Measurements from ENCODE around the gene SLC4A1AP.
"Not testable (repeated sequence)": the region's sequence is repeated elsewhere in the genome, so short reads cannot be mapped to it uniquely, and the experiment has no call there.

SLC4A1AP gene

DNA sequence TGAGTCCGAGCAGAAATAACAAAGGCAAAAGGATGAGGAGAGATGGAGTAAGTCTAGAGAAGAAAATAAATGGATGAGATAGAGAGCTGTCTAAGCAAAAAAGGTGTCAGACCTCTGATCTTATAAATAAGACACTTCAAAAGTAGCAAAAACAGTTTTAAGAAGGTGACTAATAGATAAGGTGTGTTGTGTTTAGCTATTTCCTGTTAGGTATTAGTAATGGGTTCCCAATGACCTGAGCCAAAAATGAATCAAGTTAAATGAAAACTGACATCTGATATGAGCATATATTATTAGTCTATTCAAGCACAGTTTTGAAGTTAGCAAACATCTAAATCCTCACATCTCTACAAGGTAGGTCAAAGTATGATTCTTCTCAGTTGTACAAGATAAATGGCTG is 10.9 kb upstream of the SLC4A1AP start:
- no peak for DNase-seq

GRCh38 chr2:27653397-27653796 is 10.3 kb upstream of the SLC4A1AP start:
- no peak for DNase-seq

DNA sequence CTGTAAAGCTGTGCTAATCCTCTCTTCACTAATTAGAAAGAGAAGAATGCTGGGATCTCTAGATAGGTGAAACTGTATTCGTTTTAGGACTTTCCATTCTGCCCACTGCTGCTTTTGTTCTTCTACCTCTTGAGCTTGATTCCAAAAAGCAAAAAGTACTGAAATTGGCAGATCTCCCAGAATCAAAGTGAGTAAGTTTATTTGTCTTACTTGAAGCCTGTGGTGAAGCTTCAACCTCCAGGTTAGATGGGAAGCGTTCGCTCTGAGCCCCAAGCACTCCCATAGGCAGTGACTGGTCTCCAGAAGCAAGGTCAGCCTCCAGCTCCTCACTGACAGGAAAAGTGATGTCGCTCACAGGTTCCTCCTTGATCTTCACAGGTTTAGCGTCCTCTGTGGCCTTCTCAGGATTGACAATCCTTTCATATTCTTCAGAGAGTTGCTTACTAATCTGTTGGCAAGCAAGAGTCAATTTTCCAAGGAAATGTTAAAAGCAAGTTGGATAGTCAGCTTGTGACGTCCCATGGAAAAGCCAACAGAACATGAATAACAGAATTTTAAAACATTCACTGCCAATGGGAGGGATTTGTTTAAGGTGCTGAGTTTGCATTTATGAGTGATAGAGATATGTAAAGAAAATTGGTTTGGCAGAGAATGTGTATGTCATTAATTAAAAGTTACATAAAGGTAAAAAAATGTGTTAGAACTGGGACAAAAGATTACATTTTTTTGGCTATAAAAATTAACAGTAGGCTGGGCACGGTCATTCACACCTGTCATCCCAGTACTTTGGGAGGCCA is 8.3 kb upstream of the SLC4A1AP start:
- DNase-seq, result no peak

DNA sequence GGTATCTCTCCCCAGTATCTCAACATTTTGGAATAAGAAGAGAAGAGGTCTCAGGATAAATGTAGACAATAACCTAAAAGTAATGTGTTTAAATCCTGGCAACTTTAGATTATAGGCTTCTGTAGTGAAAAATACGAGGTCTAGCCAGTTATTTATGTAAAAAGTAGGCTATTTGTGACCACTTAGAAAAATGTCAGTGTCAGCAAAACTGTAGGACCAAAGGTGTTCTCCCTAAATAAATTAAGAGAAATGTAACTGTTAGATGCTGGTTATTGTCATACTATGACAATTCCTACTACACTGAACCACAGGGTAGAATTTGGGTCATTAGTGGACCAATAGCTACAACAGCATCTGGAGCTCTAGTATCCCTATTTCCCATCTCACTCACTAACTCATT is 2.3 kb upstream of the SLC4A1AP start:
- no peak for DNase-seq

GRCh38 chr2:27664154-27664574 is 475 bp downstream of the SLC4A1AP start:
- no peak for DNase-seq

DNA sequence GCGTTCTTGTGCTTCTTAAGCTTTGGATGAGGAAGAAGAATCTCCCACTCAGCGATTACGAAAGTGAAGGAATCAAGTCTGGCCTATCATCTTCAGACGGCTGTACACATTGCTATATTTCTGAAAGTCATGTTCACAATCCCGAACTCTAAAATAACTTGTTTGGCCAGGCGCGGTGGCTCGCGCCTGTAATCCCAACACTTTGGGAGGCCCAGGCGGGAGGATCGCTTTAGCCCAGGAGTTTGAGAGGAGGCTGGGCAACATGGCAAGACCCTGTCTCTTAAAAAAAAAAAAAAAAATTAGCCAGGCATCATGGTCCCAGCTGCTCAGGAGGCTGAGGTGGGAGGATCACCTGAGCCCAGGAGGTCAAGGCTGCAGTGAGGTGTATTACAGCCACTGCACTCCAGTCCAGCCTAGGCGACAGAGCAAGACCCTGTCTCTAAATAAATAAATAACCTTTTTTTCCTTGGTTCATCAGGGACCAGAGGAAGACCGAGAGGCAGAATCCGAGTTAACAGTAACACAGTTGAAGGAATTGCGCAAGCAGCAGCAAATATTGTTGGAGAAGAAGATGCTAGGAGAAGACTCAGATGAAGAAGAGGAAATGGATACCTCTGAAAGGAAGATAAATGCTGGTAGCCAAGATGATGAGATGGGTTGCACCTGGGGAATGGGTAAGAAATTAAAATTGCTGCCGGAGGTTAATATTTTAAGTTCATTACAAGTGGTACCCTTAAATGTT is 1.1 kb downstream of the SLC4A1AP start:
- no peak for DNase-seq

- DNase-seq, result no peak
Measured at GRCh38 chr2:27667446-27667845, 3.8 kb downstream of the SLC4A1AP start.

- no peak for DNase-seq
Measured at GRCh38 chr2:27671235-27671634, 7.5 kb downstream of the SLC4A1AP start.

DNA sequence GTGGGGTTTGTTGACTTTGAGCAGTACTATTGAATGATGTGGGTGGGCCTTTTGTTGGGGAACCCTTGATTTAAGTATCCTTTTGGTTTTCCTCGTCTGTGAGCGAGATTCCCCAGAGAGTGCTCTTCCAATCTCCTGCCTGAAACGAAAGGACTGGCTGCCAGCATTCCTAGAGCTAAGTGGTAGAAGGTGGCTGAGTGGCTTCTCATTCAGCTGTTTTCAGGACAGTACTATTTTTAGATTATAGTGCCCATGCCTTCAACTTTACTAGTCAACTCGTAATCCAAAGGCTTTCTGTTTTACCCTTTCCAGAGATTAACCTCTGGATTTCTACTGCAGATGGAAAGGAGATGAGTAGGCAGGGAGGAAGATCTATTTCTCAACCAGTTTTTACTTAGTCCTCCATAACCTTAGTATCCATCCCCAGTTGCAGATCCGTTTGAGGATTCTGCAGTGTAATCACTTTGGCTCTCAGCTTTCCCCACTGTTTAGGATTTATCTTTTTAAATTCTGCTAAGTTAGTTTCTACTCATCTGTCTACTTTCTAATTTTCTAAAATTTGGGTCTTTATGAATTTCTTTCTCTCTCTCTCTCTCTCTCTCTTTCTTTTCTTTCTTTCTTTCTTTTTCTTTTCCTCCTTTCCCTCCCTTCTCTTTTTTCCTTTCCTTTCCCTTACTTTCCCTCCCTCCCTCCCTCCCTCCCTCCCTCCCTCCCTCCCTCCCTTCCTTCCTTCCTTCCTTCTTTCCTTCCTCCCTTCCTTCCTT is 9.2 kb downstream of the SLC4A1AP start:
- no peak for DNase-seq

- no peak for DNase-seq
Measured at GRCh38 chr2:27680571-27680970, 16.9 kb downstream of the SLC4A1AP start.

GRCh38 chr2:27681841-27682240 is 18.2 kb downstream of the SLC4A1AP start:
- DNase-seq, result no peak

DNA sequence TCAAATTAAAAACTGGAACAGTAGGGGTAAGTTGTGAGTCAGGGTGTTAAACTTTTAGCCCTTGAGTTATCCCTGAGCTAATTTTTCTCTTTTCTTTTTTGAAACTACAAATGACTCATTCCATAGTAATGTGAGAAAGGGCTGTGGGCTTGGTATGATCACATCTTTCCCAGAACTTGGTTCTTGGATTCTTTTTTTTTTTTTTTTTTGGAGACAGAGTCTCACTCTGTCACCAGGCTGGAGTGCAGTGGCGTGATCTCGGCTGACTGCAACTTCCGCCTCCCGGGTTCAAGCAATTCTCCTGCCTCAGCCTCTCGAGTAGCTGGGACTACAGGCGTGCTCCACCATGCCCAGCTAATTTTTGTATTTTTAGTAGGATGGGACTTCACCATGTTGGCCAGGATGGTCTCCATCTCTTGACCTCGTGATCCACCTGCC is 18.7 kb downstream of the SLC4A1AP start:
- DNase-seq, result peak; percentile 21

- peak; percentile 93 for DNase-seq
Measured at GRCh38 chr2:27683390-27684071, 19.8 kb downstream of the SLC4A1AP start.

DNA sequence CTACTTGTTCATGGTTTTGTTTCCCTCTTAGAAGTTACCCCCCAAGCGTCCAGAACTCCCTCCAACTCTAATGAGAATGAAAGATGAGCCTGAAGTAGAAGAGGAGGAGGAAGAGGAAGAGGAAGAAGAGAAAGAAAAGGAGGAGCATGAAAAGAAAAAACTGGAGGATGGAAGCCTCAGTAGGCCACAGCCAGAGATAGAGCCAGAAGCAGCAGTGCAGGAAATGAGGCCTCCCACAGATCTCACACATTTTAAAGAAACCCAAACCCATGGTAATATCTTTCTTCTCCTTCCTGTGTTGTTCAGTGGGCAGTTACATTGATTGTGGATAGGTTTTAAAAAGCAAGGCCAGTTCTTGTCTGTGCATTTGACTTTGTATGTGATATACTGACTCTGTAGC is 21.3 kb downstream of the SLC4A1AP start:
- DNase-seq, result not testable (repeated sequence)

DNA sequence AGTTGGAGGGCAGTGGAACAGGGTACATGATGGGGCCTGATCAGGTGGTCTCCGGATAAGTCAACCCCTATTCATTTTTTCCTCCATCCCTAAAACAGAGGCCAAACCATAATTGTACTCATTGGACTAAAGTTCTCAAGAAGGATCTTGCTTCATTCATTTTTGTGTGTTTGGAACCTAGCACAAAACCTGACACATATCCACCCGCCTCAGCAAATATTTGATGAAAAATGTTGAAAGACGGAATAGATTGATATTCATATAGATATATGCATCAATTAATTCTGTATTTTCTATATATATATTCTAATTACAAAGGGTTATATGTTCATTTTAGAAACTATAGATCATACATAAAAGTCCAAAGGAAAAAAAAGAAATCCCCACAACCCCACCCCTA is 21.9 kb downstream of the SLC4A1AP start:
- no peak for DNase-seq

- DNase-seq, result no peak
Measured at GRCh38 chr2:27687232-27687631, 23.5 kb downstream of the SLC4A1AP start.

DNA sequence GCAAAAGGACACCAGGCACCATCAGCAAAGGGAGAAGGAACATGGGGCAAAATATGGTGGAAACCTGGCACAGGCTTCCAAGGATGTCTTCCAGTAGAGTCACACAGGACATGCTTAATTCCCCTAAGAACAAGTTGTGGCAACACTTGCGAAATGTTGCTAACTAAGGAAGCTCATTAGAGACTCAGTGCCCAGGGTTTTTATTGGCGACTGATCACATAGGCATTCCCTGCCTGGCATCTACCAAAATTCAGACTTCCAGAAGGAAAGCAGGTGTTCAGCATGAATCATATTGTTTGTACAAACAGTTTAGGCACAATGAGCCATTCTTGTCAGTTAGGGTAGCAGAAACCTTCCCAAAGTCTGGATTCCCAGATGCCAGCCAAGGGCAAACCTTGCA is 25.7 kb downstream of the SLC4A1AP start:
- DNase-seq, result no peak

- no peak for DNase-seq
Measured at GRCh38 chr2:27690052-27690451, 26.4 kb downstream of the SLC4A1AP start.

DNA sequence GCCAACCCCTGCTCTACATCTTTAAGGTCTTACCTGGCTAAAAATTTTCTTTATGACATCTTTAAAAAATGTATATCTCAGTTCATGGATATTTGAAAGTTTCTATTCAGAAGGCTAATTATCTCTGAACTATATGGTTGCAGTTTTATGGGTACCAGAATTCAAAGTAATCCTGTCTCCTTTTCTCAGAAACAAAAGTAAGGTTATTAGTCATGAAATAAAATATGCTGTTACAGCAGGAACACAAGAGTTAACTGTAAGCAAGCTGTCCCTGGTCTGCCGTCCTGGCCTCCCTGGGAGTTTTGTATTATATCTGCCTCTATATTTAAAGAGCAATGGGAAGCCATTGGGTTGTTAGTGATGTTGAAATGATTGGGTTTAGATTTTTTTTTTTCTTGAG is 34.0 kb downstream of the SLC4A1AP start:
- no peak for DNase-seq

DNA sequence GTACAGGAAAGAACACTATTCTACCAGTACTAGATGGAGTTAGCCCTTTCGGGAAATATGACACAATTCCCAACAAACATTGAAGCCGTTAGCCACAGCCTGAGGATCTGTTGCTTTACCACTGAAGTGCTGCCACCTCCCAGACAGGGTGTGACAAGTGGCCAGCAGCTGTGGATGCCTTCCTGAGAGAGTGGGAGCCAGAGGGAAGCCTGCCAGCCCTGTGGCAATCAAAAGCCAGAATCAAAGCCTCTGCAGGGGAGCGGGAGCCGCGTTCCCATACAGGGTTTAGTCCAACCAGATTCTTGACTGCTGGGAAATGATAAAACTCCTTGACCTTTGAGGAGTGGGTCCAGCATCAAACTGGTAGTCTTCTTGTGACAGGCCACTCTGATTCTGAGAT is 38.0 kb downstream of the SLC4A1AP start:
- no peak for DNase-seq

- DNase-seq, result no peak
Measured at GRCh38 chr2:27702302-27702701, 38.6 kb downstream of the SLC4A1AP start.

DNA sequence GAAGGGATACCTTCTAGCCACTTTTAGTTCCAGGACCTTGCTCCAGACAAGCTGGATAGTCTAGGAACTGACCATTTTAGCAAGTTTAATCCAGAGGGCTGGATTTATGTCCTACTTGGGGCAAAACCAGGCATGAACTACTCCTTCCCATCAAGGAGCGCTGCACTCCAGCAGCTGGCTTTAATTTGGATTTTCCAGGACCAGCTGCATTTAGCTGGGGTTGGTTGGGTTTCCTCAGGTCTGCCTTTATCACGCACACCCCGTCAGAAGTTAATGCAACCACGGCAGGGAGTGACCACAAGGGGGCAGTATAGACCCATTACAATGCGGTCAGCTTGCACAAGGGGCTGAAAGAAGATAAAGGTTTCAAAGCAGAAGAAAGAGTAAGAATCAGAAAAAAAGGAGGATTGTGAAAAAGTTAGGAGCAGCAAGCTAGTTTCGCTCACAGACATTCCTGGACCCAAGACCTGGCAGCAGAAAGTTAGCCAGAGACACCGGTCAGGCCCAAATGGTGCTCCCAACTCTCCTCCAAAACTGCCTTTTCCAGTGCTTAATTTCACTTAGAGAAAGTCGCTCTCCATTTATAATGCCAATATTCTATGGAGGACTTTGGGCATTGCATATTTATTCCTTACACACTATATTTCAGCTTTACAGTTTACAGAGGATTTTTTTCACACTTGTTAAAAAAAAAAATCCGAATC is 40.1 kb downstream of the SLC4A1AP start:
- peak; percentile 92 for DNase-seq
